ENCODE measurements around the gene PPP1R14D.

PPP1R14D gene

GRCh38 chr15:40832903-40833302, 4.4 kb upstream of the PPP1R14D start:
- Histone ChIP-seq H3K4me1 (ENCODE audit: insufficient read depth, low read length) (0 out of 2 replicates have a peak, but pooled peaks cover 3% of the 10 kb centered on the region), H3K36me3 (ENCODE audit: insufficient read depth, low read length) (no peaks in the 10 kb centered on the region), H3K9ac (ENCODE audit: low read depth, low read length) (no peak overlapping the region), H3K4me3 (ENCODE audit: low read length) (no peak overlapping the region), H3K27ac (ENCODE audit: low read depth, low read length) (no peak overlapping the region), H3K27me3 (ENCODE audit: insufficient read depth, low read length) (no peaks in the 10 kb centered on the region), H3K9me3 (ENCODE audit: insufficient read depth, low read depth, low read length) (no peaks in the 10 kb centered on the region)

- H3K9ac ChIP-seq (ENCODE audit: low read depth, low read length), result no peak overlapping the region
- no peak overlapping the region for H3K27ac ChIP-seq (ENCODE audit: low read depth, low read length)
- H3K9me3 ChIP-seq (ENCODE audit: insufficient read depth, low read depth, low read length), result no peaks in the 10 kb centered on the region
- H3K27me3 ChIP-seq (ENCODE audit: insufficient read depth, low read length), result no peaks in the 10 kb centered on the region
- WGBS, result 86% methylated on average over 1 of the region's 1 CpG
- H3K36me3 ChIP-seq (ENCODE audit: insufficient read depth, low read length), result no peaks in the 10 kb centered on the region
- 0 out of 2 replicates have a peak, but pooled peaks cover 3% of the 10 kb centered on the region for H3K4me1 ChIP-seq (ENCODE audit: insufficient read depth, low read length)
- H3K4me3 ChIP-seq (ENCODE audit: low read length), result no peak overlapping the region
Observed at GRCh38 chr15:40831861-40832260, 3.4 kb upstream of the PPP1R14D start.

GRCh38 chr15:40830884-40831283, 2.4 kb upstream of the PPP1R14D start:
- no peaks in the 10 kb centered on the region for H3K36me3 ChIP-seq (ENCODE audit: insufficient read depth, low read length)
- no peak overlapping the region for H3K9ac ChIP-seq (ENCODE audit: low read depth, low read length)
- H3K4me1 ChIP-seq (ENCODE audit: insufficient read depth, low read length), result 0 out of 2 replicates have a peak, but pooled peaks cover 3% of the 10 kb centered on the region
- H3K27me3 ChIP-seq (ENCODE audit: insufficient read depth, low read length), result no peaks in the 10 kb centered on the region
- no peak overlapping the region; the same call in 1 of the 2 replicates for H3K27ac ChIP-seq (ENCODE audit: low read depth, low read length)
- no peaks in the 10 kb centered on the region for H3K9me3 ChIP-seq (ENCODE audit: insufficient read depth, low read depth, low read length)
- 39% methylated on average over 1 of the region's 2 CpGs for WGBS
- H3K4me3 ChIP-seq (ENCODE audit: low read length), result no peak overlapping the region

- H3K27me3 ChIP-seq (ENCODE audit: insufficient read depth, low read length), result no peaks in the 10 kb centered on the region
- H3K36me3 ChIP-seq (ENCODE audit: insufficient read depth, low read length), result no peaks in the 10 kb centered on the region
- H3K9me3 ChIP-seq (ENCODE audit: insufficient read depth, low read depth, low read length), result no peaks in the 10 kb centered on the region
- no peak overlapping the region for H3K4me3 ChIP-seq (ENCODE audit: low read length)
- no peak overlapping the region for H3K27ac ChIP-seq (ENCODE audit: low read depth, low read length)
- no peak overlapping the region for H3K9ac ChIP-seq (ENCODE audit: low read depth, low read length)
- WGBS, result 86% methylated on average over 7 of the region's 7 CpGs
- H3K4me1 ChIP-seq (ENCODE audit: insufficient read depth, low read length), result 0 out of 2 replicates have a peak, but pooled peaks cover 3% of the 10 kb centered on the region
Observed at GRCh38 chr15:40829115-40829514, 607 bp upstream of the PPP1R14D start.

- WGBS, result over 99% methylated on average over 4 of the region's 4 CpGs
- Histone ChIP-seq H3K4me3 (ENCODE audit: low read length) (no peak overlapping the region), H3K27me3 (ENCODE audit: insufficient read depth, low read length) (no peaks in the 10 kb centered on the region), H3K27ac (ENCODE audit: low read depth, low read length) (no peak overlapping the region), H3K4me1 (ENCODE audit: insufficient read depth, low read length) (0 out of 2 replicates have a peak, but pooled peaks cover 3% of the 10 kb centered on the region), H3K36me3 (ENCODE audit: insufficient read depth, low read length) (no peaks in the 10 kb centered on the region), H3K9me3 (ENCODE audit: insufficient read depth, low read depth, low read length) (no peaks in the 10 kb centered on the region), H3K9ac (ENCODE audit: low read depth, low read length) (no peak overlapping the region)
Observed at GRCh38 chr15:40826423-40827075, 2.0 kb downstream of the PPP1R14D start.

GRCh38 chr15:40825661-40826422, 2.7 kb downstream of the PPP1R14D start:
- Histone ChIP-seq H3K4me1 (ENCODE audit: insufficient read depth, low read length) (0 out of 2 replicates have a peak, but pooled peaks cover 3% of the 10 kb centered on the region), H3K9ac (ENCODE audit: low read depth, low read length) (no peak overlapping the region)

GRCh38 chr15:40823572-40824343, 4.8 kb downstream of the PPP1R14D start:
- Histone ChIP-seq H3K4me1 (ENCODE audit: insufficient read depth, low read length) (no peaks in the 10 kb centered on the region), H3K27ac (ENCODE audit: low read depth, low read length) (no peak overlapping the region), H3K9me3 (ENCODE audit: insufficient read depth, low read depth, low read length) (no peaks in the 10 kb centered on the region), H3K9ac (ENCODE audit: low read depth, low read length) (no peak overlapping the region), H3K36me3 (ENCODE audit: insufficient read depth, low read length) (no peaks in the 10 kb centered on the region), H3K4me3 (ENCODE audit: low read length) (no peak overlapping the region), H3K27me3 (ENCODE audit: insufficient read depth, low read length) (no peaks in the 10 kb centered on the region)
- WGBS, result no CpG with 5 or more reads among the region's 1 CpG

More at GRCh38 chr15:40825661-40826422, 2.7 kb downstream of the PPP1R14D start:
- H3K4me3 ChIP-seq (ENCODE audit: low read length), result no peak overlapping the region
- 86% methylated on average over 5 of the region's 5 CpGs for WGBS
- no peaks in the 10 kb centered on the region for H3K27me3 ChIP-seq (ENCODE audit: insufficient read depth, low read length)
- no peak overlapping the region for H3K27ac ChIP-seq (ENCODE audit: low read depth, low read length)
- no peaks in the 10 kb centered on the region for H3K36me3 ChIP-seq (ENCODE audit: insufficient read depth, low read length)
- no peaks in the 10 kb centered on the region for H3K9me3 ChIP-seq (ENCODE audit: insufficient read depth, low read depth, low read length)

GRCh38 chr15:40821195-40821594, 7.3 kb downstream of the PPP1R14D start:
- Histone ChIP-seq H3K9ac (ENCODE audit: low read depth, low read length) (no peak overlapping the region), H3K27me3 (ENCODE audit: insufficient read depth, low read length) (no peaks in the 10 kb centered on the region), H3K9me3 (ENCODE audit: insufficient read depth, low read depth, low read length) (no peaks in the 10 kb centered on the region), H3K4me1 (ENCODE audit: insufficient read depth, low read length) (no peaks in the 10 kb centered on the region), H3K36me3 (ENCODE audit: insufficient read depth, low read length) (no peaks in the 10 kb centered on the region), H3K27ac (ENCODE audit: low read depth, low read length) (no peak overlapping the region), H3K4me3 (ENCODE audit: low read length) (no peak overlapping the region)
- 98% methylated on average over 2 of the region's 2 CpGs for WGBS

- H3K9ac ChIP-seq (ENCODE audit: low read depth, low read length), result no peak overlapping the region
- 92% methylated on average over 7 of the region's 7 CpGs for WGBS
- H3K36me3 ChIP-seq (ENCODE audit: insufficient read depth, low read length), result peaks cover 7% of the 10 kb centered on the region; the same call in 1 of the 2 replicates
- H3K27ac ChIP-seq (ENCODE audit: low read depth, low read length), result no peak overlapping the region
- no peaks in the 10 kb centered on the region for H3K4me1 ChIP-seq (ENCODE audit: insufficient read depth, low read length)
- H3K4me3 ChIP-seq (ENCODE audit: low read length), result no peak overlapping the region
- H3K9me3 ChIP-seq (ENCODE audit: insufficient read depth, low read depth, low read length), result no peaks in the 10 kb centered on the region
- no peaks in the 10 kb centered on the region for H3K27me3 ChIP-seq (ENCODE audit: insufficient read depth, low read length)
Observed at GRCh38 chr15:40819048-40819447, 9.5 kb downstream of the PPP1R14D start.

- H3K27me3 ChIP-seq (ENCODE audit: insufficient read depth, low read length), result no peaks in the 10 kb centered on the region
- H3K36me3 ChIP-seq (ENCODE audit: insufficient read depth, low read length), result peaks cover 20% of the 10 kb centered on the region
- H3K27ac ChIP-seq (ENCODE audit: low read depth, low read length), result no peak overlapping the region
- 91% methylated on average over 4 of the region's 4 CpGs for WGBS
- H3K4me1 ChIP-seq (ENCODE audit: insufficient read depth, low read length), result no peaks in the 10 kb centered on the region
- no peak overlapping the region for H3K4me3 ChIP-seq (ENCODE audit: low read length)
- no peaks in the 10 kb centered on the region for H3K9me3 ChIP-seq (ENCODE audit: insufficient read depth, low read depth, low read length)
- H3K9ac ChIP-seq (ENCODE audit: low read depth, low read length), result no peak overlapping the region
Observed at GRCh38 chr15:40815042-40815698, 13.3 kb downstream of the PPP1R14D start.
